Neural cell (in vitro differentiated cells): ENCODE measurements around the gene CBR3. TPM values are rescaled to one million over a fixed set of nuclear protein-coding genes. Genes with fewer than 3 reads are reported as not detected.

Source experiments
- H2AFZ ChIP-seq: fragments of 200-600, 300-800 bp; sonication (generic), shearing (Covaris generic); 2 replicates; pipeline ENCODE4 v1.6.0; 2014; ENCODE audit warnings: low read depth, mild to moderate bottlenecking, antibody characterized with exemption, low read length, moderate library complexity
- H3F3A ChIP-seq: fragments of 200-600 bp; shearing (Covaris generic); 2 replicates; pipeline ENCODE4 v1.6.1; 2016; ENCODE audit warnings: mild to moderate bottlenecking, moderate library complexity, mixed read lengths, antibody characterized with exemption, low read length; ENCODE audit not compliant: insufficient read depth, poor library complexity, severe bottlenecking
- H3K27ac ChIP-seq: fragments of 200-600, 300-800 bp; sonication (generic), shearing (Covaris generic); 2 replicates; pipeline ENCODE4 v1.5.1; 2014; ENCODE audit warnings: mild to moderate bottlenecking, low read length, moderate library complexity
- H3K27me3 ChIP-seq: fragments of 300-800, 200-600 bp; sonication (generic), shearing (Covaris generic); 2 replicates; pipeline ENCODE4 v1.6.0; 2014; ENCODE audit warnings: mild to moderate bottlenecking, low read depth, low read length, moderate library complexity; ENCODE audit not compliant: insufficient read depth
- H3K36me3 ChIP-seq: fragments of 300-800, 200-600 bp; sonication (generic), shearing (Covaris generic); 2 replicates; pipeline ENCODE4 v1.5.1; 2014; ENCODE audit warnings: mild to moderate bottlenecking, antibody characterized with exemption, low read length, moderate library complexity; ENCODE audit not compliant: insufficient read depth
- H3K4me2 ChIP-seq: fragments of 300-800, 200-600 bp; sonication (generic), shearing (Covaris generic); 2 replicates; pipeline ENCODE4 v1.6.0; 2014; ENCODE audit warnings: mild to moderate bottlenecking, low read length
- H3K4me3 ChIP-seq: fragments of 300-800, 200-600 bp; sonication (generic), shearing (Covaris generic); 2 replicates; pipeline ENCODE4 v1.5.1; 2014; ENCODE audit warnings: mild to moderate bottlenecking, low read length, moderate library complexity
- H3K79me2 ChIP-seq: fragments of 200-600 bp; shearing (Covaris generic); replicated peaks from 2 replicates; pipeline ENCODE4 v1.6.0; 2014; ENCODE audit warnings: mild to moderate bottlenecking, low read length, moderate library complexity; ENCODE audit not compliant: insufficient read depth
- H3K9ac ChIP-seq: fragments of 300-800, 200-600 bp; sonication (generic), shearing (Covaris generic); 2 replicates; pipeline ENCODE4 v1.6.1; 2016; ENCODE audit warnings: mild to moderate bottlenecking, low read length, mixed read lengths
- H3K9me2 ChIP-seq: fragments of 200-600 bp; shearing (Covaris generic); 2 replicates; pipeline ENCODE4 v1.6.1; 2016; ENCODE audit warnings: mild to moderate bottlenecking, low read length, mixed read lengths; ENCODE audit not compliant: insufficient read depth
- H3K9me3 ChIP-seq: fragments of 200-600, 300-800 bp; sonication (generic), shearing (Covaris generic); 2 replicates; pipeline ENCODE4 v1.6.1; 2016; ENCODE audit warnings: mild to moderate bottlenecking, mixed run types, low read length, moderate library complexity, mixed read lengths
- H4K20me1 ChIP-seq: fragments of 200-600 bp; shearing (Covaris generic); 2 replicates; pipeline ENCODE4 v1.6.1; 2016; ENCODE audit warnings: mild to moderate bottlenecking, mixed run types; ENCODE audit not compliant: insufficient read depth
- EP300 ChIP-seq: fragments of 450-650 bp; conservative IDR thresholded peaks from 2 replicates; pipeline ENCODE4 v1.6.1; 2014; ENCODE audit warnings: antibody characterized with exemption, mild to moderate bottlenecking, moderate library complexity; ENCODE audit not compliant: poor library complexity, severe bottlenecking
- EZH2 ChIP-seq: fragments of 200-600, 300-800 bp; shearing (Covaris generic), sonication (generic); IDR thresholded peaks from 2 replicates; pipeline ENCODE4 v1.6.1; 2014; ENCODE audit warnings: antibody characterized with exemption, low read length, borderline replicate concordance, mild to moderate bottlenecking; ENCODE audit not compliant: insufficient read depth, poor library complexity, severe bottlenecking
- MXI1 ChIP-seq: fragments of 450-650 bp; conservative IDR thresholded peaks from 2 replicates; pipeline ENCODE4 v1.6.1; 2014; ENCODE audit warnings: antibody characterized with exemption, mild to moderate bottlenecking; ENCODE audit not compliant: poor library complexity, severe bottlenecking
- POLR2AphosphoS5 ChIP-seq: IDR thresholded peaks from 2 replicates; pipeline ENCODE4 v1.6.1; 2012
- RAD21 ChIP-seq: fragments of 450-650 bp; conservative IDR thresholded peaks from 2 replicates; pipeline ENCODE4 v1.6.1; 2014; ENCODE audit warnings: antibody characterized with exemption, mild to moderate bottlenecking, moderate library complexity
- REST ChIP-seq: IDR thresholded peaks from 2 replicates; pipeline ENCODE4 v1.6.1; 2012; ENCODE audit warnings: borderline replicate concordance
- SMC3 ChIP-seq: fragments of 450-650 bp; conservative IDR thresholded peaks from 2 replicates; pipeline ENCODE4 v1.6.1; 2014; ENCODE audit warnings: antibody characterized with exemption, mild to moderate bottlenecking, moderate library complexity; ENCODE audit not compliant: poor library complexity
- TAF1 ChIP-seq: IDR thresholded peaks from 2 replicates; pipeline ENCODE4 v1.6.1; 2012; ENCODE audit warnings: low read depth
- polyA plus RNA-seq: library from polyadenylated mRNA; depleted of rRNA; stranded (reverse); fragments of >200 nt; gene quantifications from 2 replicates; pipeline ENCODE4 v1.2.3, GENCODE V29; 2014
- TF ChIP-seq, protein P1 (sequence below): fragments of 450-650 bp; IDR thresholded peaks from 2 replicates; pipeline ENCODE4 v1.5.1; 2014; ENCODE audit warnings: antibody characterized with exemption, mild to moderate bottlenecking, moderate library complexity; ENCODE audit not compliant: poor library complexity, severe bottlenecking

The CBR3 gene
- polyA plus RNA-seq, 1 donor from 2014 or later, result not detected

GRCh38 chr21:36186081-36186480 lies 51.2 kb downstream of the CBR3 start:
- no peaks in the 10 kb centered on the region for H3K9me2 ChIP-seq
- H3K4me2 ChIP-seq, result no peak overlapping the region
- no peak overlapping the region for H3K4me3 ChIP-seq
- TF ChIP-seq REST, result no peak
- TF ChIP-seq EP300, result no peak
- no peak for TF ChIP-seq MXI1
- no peak for TF ChIP-seq SMC3
- no peak for TF ChIP-seq TAF1
- TF ChIP-seq POLR2AphosphoS5, result no peak
- TF ChIP-seq, protein P1, sequence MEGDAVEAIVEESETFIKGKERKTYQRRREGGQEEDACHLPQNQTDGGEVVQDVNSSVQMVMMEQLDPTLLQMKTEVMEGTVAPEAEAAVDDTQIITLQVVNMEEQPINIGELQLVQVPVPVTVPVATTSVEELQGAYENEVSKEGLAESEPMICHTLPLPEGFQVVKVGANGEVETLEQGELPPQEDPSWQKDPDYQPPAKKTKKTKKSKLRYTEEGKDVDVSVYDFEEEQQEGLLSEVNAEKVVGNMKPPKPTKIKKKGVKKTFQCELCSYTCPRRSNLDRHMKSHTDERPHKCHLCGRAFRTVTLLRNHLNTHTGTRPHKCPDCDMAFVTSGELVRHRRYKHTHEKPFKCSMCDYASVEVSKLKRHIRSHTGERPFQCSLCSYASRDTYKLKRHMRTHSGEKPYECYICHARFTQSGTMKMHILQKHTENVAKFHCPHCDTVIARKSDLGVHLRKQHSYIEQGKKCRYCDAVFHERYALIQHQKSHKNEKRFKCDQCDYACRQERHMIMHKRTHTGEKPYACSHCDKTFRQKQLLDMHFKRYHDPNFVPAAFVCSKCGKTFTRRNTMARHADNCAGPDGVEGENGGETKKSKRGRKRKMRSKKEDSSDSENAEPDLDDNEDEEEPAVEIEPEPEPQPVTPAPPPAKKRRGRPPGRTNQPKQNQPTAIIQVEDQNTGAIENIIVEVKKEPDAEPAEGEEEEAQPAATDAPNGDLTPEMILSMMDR, result no peak
- H3K27me3 ChIP-seq, result no peaks in the 10 kb centered on the region
- H3K79me2 ChIP-seq, result no peaks in the 10 kb centered on the region
- H3F3A ChIP-seq, result no peaks in the 10 kb centered on the region
- H3K27ac ChIP-seq, result no peak overlapping the region
- H3K9me3 ChIP-seq, result no peaks in the 10 kb centered on the region
- H3K9ac ChIP-seq, result no peak overlapping the region
- no peaks in the 10 kb centered on the region for H3K36me3 ChIP-seq
- no peaks in the 10 kb centered on the region for H4K20me1 ChIP-seq
- no peak overlapping the region for H2AFZ ChIP-seq

DNA sequence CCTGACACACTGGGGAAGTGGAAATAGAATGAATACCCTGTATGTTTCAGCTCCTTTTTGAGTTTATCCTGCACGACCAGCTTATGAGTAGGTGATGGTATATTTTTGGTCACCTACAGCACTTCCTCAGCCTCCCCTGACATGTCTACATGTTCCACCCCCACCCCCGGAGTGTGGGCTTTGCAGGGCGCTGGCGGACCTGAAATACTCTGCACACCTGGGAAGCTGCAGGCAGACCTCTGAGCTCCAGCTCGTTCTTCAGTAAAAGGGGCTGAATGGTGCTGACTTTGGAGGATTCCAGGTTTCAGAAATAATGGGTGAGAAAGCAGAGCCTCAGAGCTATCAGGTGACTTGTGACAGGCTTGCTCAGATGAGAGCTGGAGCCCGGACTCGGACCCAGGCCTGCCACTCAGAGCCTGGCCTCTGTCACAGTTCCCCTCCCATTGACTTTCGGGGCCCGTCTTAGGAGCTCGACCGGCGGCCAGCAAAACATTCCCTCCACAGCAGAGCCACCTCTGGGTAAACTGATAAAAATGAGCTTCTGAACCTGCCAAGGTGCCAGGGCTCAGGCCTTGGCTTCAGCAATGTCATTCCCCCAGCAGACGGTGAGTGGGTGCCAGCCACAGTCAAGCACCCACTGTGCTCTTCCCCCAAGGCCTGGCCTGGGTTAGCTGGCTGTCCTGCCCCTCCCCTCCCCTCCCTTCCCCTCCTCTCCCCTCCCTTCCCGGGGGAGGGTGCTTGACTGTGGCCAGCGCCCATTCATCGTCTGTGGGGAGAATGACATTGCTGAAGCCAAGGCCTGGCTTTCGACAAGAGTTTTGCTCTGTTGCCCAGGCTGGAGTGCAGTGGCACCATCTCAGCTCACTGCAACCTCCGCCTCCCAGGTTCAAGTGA lies 51.9 kb downstream of the CBR3 start:
- H3K27me3 ChIP-seq, result no peaks in the 10 kb centered on the region
- TF ChIP-seq POLR2AphosphoS5 (no peak), TAF1 (no peak), REST (no peak), RAD21 (no peak), SMC3 (no peak), EZH2 (no peak), EP300 (no peak), MXI1 (no peak)
- TF ChIP-seq, protein P1, result no peak
- H3K9me3 ChIP-seq, result no peaks in the 10 kb centered on the region
- H3K27ac ChIP-seq, result no peak overlapping the region
- no peaks in the 10 kb centered on the region for H3K9me2 ChIP-seq
- H4K20me1 ChIP-seq, result no peaks in the 10 kb centered on the region
- H2AFZ ChIP-seq, result no peak overlapping the region
- H3K9ac ChIP-seq, result no peak overlapping the region
- H3K4me2 ChIP-seq, result no peak overlapping the region
- H3K79me2 ChIP-seq, result no peaks in the 10 kb centered on the region
- H3F3A ChIP-seq, result no peaks in the 10 kb centered on the region
- no peak overlapping the region for H3K4me3 ChIP-seq
- no peaks in the 10 kb centered on the region for H3K36me3 ChIP-seq
